ENCODE results near the gene GRM4.

The GRM4 gene

DNA sequence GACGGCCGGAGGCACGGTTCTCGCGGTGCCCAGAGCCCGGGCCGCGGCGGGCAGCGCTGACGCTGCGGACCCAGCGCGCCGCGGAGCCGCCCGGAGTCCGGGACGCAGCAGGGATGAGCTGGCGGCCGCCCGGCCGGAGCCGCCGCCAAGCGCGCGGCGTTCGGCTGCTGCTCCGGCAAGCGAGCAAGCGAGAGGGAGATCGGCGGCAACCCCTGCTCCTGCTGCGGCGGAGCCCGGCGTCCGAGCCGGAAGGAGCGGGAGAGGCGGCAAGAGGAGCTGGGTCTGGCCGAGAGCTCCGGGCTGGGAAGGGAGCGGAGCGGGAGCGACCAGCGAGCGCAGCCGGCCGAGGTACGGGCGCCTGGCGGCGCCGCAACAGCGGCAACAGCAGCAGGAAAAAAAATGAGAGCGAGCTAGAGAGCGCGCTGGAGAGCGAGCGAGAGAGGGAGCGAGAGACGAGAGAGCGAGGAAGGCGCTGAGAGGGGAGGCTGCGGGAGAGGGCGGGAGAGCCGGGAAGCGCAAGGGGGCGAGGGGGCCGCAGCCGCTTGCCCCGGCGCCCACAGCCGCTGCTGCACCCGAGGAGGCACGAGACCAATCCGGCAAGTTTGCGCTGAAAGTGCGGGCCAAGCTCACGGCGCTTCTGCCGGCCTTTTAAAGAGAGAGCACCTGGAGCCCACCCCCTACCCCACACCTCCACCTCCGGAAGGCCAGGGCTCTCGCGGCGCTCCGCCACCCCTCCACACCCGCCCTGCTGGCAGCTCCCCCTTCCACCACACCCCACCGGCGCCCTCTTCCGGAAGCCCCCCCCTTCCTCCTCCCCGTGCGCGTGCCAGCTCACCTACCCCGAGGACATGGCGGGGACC, 496 bp downstream of the GRM4 start:
- TF ChIP-seq, protein P1, sequence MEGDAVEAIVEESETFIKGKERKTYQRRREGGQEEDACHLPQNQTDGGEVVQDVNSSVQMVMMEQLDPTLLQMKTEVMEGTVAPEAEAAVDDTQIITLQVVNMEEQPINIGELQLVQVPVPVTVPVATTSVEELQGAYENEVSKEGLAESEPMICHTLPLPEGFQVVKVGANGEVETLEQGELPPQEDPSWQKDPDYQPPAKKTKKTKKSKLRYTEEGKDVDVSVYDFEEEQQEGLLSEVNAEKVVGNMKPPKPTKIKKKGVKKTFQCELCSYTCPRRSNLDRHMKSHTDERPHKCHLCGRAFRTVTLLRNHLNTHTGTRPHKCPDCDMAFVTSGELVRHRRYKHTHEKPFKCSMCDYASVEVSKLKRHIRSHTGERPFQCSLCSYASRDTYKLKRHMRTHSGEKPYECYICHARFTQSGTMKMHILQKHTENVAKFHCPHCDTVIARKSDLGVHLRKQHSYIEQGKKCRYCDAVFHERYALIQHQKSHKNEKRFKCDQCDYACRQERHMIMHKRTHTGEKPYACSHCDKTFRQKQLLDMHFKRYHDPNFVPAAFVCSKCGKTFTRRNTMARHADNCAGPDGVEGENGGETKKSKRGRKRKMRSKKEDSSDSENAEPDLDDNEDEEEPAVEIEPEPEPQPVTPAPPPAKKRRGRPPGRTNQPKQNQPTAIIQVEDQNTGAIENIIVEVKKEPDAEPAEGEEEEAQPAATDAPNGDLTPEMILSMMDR (IDR thresholded peaks at IDR 0.05; ENCODE audit: low read length) = no peak
- no peak for TF ChIP-seq EZH2phosphoT487 (IDR thresholded peaks at IDR 0.05; ENCODE audit: low read length)
- TF ChIP-seq EZH2 (optimal IDR thresholded peaks at IDR 0.05; ENCODE audit: low read depth, low read length) = no peak
- no peak overlapping the region for H3K9ac ChIP-seq (ENCODE audit: low read length)
- no peaks in the 10 kb centered on the region for H3K9me3 ChIP-seq (replicated peaks; ENCODE audit: insufficient read depth, low read length)
- DNase-seq = no peak
- no peak overlapping the region for H2AFZ ChIP-seq (ENCODE audit: low read length)
- no peak overlapping the region for H3K4me2 ChIP-seq (ENCODE audit: low read depth, low read length)
- H3K36me3 ChIP-seq (replicated peaks; ENCODE audit: insufficient read depth, low read length) = no peaks in the 10 kb centered on the region
- no peaks in the 10 kb centered on the region for H3F3A ChIP-seq (ENCODE audit: insufficient read depth, low read length)
- H3K27me3 ChIP-seq (replicated peaks; ENCODE audit: insufficient read depth, low read length) = peaks cover 57% of the 10 kb centered on the region
- no peaks in the 10 kb centered on the region for H3K79me2 ChIP-seq (ENCODE audit: low read length)
- no peaks in the 10 kb centered on the region for H3K9me2 ChIP-seq (replicated peaks; ENCODE audit: insufficient read depth, low read length)
- no peak overlapping the region for H3K4me3 ChIP-seq (ENCODE audit: low read length)
- no peak overlapping the region for H3K27ac ChIP-seq (ENCODE audit: low read length)
- no peaks in the 10 kb centered on the region for H4K20me1 ChIP-seq (ENCODE audit: insufficient read depth, low read length)
- peaks cover 4% of the 10 kb centered on the region; the same call in 1 of the 2 replicates for H3K4me1 ChIP-seq (ENCODE audit: low read length)

DNA sequence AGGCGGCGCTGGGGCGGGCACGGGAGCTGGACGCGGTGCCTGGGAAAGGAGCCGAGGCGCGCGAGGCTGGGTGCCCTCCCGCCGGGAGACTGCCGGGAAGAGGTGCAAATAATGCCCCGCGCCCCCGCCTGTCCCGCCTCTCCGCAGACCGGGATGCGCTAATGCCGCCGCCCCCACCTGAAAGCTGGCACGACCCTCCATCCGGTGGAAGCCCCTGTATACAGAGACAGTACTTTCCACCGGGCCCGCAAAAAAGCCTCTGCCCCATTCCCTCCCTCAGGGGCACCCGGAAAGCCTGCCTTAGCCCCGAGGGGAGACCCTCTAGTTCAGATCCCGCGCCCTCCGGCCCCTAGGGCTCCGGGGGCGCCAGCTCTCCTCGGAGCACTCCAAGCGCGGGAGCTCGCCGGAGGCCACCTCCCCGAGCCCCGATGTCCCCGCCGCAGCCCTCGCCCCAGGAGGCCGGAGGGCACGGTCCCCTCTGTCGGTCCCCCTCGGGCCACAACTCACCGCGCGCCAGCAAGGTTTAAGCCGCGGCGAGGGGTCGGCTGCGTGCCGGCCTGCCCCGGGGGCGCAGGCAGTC, 1.2 kb downstream of the GRM4 start:
- TF ChIP-seq, protein P1 (IDR thresholded peaks at IDR 0.05; ENCODE audit: low read length) = no peak
- TF ChIP-seq EZH2phosphoT487 (IDR thresholded peaks at IDR 0.05; ENCODE audit: low read length) (no peak), EZH2 (optimal IDR thresholded peaks at IDR 0.05; ENCODE audit: low read depth, low read length) (no peak)
- peaks cover 4% of the 10 kb centered on the region; the same call in 1 of the 2 replicates for H3K4me1 ChIP-seq (ENCODE audit: low read length)
- peaks cover 64% of the 10 kb centered on the region for H3K27me3 ChIP-seq (replicated peaks; ENCODE audit: insufficient read depth, low read length)
- H3F3A ChIP-seq (ENCODE audit: insufficient read depth, low read length) = no peaks in the 10 kb centered on the region
- H2AFZ ChIP-seq (ENCODE audit: low read length) = no peak overlapping the region
- H3K9me3 ChIP-seq (replicated peaks; ENCODE audit: insufficient read depth, low read length) = no peaks in the 10 kb centered on the region
- no peak overlapping the region for H3K9ac ChIP-seq (ENCODE audit: low read length)
- 0 out of 2 replicates have a peak overlapping the region, but pooled peaks have one; percentile 18 for H3K4me2 ChIP-seq (ENCODE audit: low read depth, low read length)
- H3K4me3 ChIP-seq (ENCODE audit: low read length) = no peak overlapping the region
- no peaks in the 10 kb centered on the region for H3K79me2 ChIP-seq (ENCODE audit: low read length)
- no peak for DNase-seq
- H3K9me2 ChIP-seq (replicated peaks; ENCODE audit: insufficient read depth, low read length) = no peaks in the 10 kb centered on the region
- H3K27ac ChIP-seq (ENCODE audit: low read length) = no peak overlapping the region
- no peaks in the 10 kb centered on the region for H4K20me1 ChIP-seq (ENCODE audit: insufficient read depth, low read length)
- no peaks in the 10 kb centered on the region for H3K36me3 ChIP-seq (replicated peaks; ENCODE audit: insufficient read depth, low read length)

DNA sequence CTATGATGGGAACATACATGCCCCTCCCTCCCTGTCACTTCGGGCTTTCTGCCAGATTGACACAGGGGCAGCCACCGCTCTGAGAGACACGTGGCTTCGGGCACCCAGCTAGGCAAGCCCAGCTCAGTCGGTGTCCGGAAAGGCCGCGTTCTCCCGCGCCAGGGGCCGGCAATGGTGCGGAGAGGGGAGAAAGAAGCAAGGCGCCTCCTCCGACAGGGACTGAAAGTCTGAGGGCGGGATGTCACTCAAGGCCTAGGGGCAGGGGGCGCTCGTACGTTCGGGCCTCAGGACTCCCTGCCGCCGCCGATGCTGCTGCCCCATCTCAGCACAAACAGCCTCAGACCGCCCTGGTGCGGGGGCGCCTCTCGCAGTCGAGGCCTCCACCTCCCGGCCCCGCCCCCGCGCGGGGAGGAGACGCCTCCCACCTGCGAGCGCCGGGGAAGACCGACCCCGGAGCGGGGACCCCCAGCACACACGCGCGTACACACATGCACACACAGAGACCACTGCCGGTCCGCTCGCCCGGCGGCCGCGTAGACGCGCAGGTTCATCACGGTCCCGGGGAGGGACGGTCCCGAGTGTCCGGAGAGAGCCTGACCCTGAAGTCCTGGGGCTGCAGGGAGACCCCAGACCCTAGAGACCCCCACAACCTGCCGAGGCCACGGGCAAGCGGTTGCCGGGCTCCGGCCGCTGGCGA, 1.9 kb downstream of the GRM4 start:
- no peaks in the 10 kb centered on the region for H4K20me1 ChIP-seq (ENCODE audit: insufficient read depth, low read length)
- H3K79me2 ChIP-seq (ENCODE audit: low read length) = no peaks in the 10 kb centered on the region
- no peaks in the 10 kb centered on the region for H3K4me1 ChIP-seq (ENCODE audit: low read length)
- H3K9me3 ChIP-seq (replicated peaks; ENCODE audit: insufficient read depth, low read length) = no peaks in the 10 kb centered on the region
- no peak overlapping the region for H3K9ac ChIP-seq (ENCODE audit: low read length)
- 0 out of 2 replicates have a peak overlapping the region, but pooled peaks have one; percentile 18 for H3K4me2 ChIP-seq (ENCODE audit: low read depth, low read length)
- H3K4me3 ChIP-seq (ENCODE audit: low read length) = no peak overlapping the region
- DNase-seq = no peak
- H2AFZ ChIP-seq (ENCODE audit: low read length) = no peak overlapping the region
- no peaks in the 10 kb centered on the region for H3K36me3 ChIP-seq (replicated peaks; ENCODE audit: insufficient read depth, low read length)
- H3K27ac ChIP-seq (ENCODE audit: low read length) = no peak overlapping the region
- H3F3A ChIP-seq (ENCODE audit: insufficient read depth, low read length) = no peaks in the 10 kb centered on the region
- H3K9me2 ChIP-seq (replicated peaks; ENCODE audit: insufficient read depth, low read length) = no peaks in the 10 kb centered on the region
- no peak for TF ChIP-seq EZH2phosphoT487 (IDR thresholded peaks at IDR 0.05; ENCODE audit: low read length)
- TF ChIP-seq, protein P1 (IDR thresholded peaks at IDR 0.05; ENCODE audit: low read length) = no peak
- TF ChIP-seq EZH2 (optimal IDR thresholded peaks at IDR 0.05; ENCODE audit: low read depth, low read length) = no peak
- peaks cover 70% of the 10 kb centered on the region for H3K27me3 ChIP-seq (replicated peaks; ENCODE audit: insufficient read depth, low read length)
